HG03342 (cell line): ENCODE data around the gene SF3A2.

ENCODE experiments used
- ATAC-seq: cut with Tn5 transposase; IDR thresholded peaks from one replicate; pipeline ENCODE4 v1.9.1; 2021; ENCODE audit warnings: mild to moderate bottlenecking, moderate library complexity; ENCODE audit not compliant: unreplicated experiment

SF3A2 gene

DNA sequence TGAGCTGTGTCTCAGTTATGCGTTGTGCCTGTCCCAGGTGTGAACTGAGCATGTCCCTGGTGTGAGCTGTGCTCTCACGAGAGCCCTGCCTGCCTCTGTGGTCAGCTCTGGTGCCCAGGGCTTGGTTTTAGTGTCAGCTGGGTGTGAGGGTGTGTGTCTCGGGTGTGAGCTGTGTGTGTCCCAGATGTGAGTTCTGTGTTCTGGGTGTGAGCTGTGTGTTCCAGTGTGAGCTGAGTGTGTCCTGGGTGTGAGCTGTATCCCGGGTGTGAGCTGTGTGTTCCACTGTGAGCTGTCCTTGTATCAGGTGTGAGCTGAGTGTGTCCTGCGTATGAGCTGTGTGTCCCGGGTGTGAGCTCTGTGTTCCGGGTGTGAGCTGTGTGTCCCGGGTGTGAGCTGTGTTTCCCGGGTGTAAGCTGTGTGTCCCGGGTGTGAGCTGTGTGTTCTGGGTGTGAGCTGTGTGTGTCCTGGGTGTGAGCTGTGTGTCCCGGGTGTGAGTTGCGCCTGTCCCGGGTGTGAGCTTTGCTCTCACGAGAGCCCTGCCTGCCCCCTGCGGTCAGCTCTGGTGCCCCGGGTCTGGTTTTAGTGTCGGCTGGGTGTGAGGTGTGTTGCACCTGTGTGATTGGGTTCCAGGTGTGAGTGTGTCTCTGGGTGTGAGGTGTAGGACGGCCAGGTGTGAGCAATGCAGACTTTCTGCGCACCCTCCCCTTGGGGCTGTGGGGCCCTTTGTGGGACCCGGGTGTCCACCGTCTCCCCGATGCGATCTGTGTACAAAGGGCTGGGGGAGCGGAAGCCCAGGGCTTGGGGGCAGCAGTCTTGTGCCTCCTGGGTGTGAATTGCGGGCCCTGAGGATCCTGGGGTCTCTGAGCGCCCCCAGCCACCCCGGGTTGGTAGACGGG lies 52.4 kb downstream of the SF3A2 start:
- no peak for ATAC-seq

- no peak for ATAC-seq
These were observed 53.3 kb downstream of the SF3A2 start for GRCh38 chr19:2289714-2290435.

DNA sequence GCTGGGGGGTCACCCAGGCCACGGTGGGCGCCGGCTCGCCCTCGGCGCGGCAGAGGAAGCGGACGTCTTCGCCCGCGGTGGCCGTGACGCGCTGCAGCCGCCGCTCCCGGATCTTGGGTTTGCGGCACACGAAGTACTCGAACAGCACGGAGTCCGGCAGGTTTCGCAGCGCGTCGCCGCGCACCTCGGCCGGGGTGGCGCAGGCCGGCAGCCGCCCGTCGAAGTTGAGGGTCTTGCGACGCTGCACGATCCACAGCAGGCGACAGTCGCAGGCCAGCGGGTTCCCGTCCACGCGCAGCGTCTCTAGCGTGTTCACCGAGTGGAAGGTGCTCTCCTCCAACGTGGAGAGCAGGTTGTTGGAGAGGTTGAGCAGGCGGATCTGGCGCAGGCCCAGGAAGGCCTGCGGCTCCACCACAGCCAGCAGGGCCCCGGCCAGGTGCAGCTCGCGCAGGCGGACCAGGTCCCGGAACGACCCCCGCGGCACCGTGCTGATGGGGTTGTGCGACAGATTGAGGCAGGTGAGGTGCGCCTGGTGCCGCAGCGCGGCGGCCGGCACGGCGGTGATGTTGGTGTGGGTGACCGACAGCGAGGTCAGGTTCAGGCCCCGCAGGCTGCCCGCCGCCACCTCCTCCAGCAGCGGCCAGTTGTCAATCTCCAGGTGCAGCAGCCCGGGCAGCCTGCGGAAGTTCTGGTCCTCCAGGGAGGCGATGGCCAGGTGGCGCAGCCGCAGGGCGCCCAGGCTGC lies 54.0 kb downstream of the SF3A2 start:
- ATAC-seq: no peak

GRCh38 chr19:2291185-2291751 lies 54.6 kb downstream of the SF3A2 start:
- ATAC-seq: no peak

DNA sequence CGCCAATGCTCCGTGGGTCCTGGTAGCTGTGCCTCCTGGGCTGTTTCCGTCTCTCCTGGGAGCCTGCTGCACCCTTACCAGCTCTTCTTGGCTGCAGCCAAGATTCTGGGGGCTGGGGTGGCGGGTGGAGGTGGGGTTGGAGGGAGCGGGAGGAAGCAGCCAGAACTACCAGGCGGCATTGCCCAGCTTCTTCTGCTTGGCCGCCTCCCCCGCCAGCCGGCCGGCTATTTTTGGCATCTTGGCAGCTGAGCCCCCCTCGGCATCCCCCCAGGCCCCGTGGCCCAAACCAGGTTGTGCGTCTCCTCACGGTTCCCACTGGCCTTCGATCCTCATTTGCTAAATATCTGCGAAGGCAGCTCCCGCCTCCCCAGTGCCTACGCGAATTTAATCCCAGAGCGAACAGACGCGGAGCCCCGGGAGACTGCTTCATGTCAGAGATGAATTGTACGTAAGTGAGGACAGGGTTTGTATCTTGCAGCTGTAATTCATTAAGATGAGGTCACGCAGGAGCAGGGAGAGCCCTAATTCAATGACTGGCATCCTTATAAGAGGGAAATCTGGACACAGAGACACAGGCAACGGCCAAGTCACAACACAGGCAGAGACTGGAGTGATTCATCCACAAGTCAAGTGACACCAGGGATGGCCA lies 58.2 kb downstream of the SF3A2 start:
- ATAC-seq: no peak

- ATAC-seq: no peak
These were observed 59.5 kb downstream of the SF3A2 start for GRCh38 chr19:2296141-2296540.
